SK-N-MC (cell line): ENCODE results near the gene CCL13.

Experiments
- EZH2 ChIP-seq: fragments of 200-600 bp; sonication (generic); IDR thresholded peaks from one replicate; pipeline ENCODE4 v1.6.1; 2017; ENCODE audit warnings: antibody characterized with exemption
- POLR2AphosphoS5 ChIP-seq: IDR thresholded peaks from 2 replicates; pipeline ENCODE4 v1.6.1; 2012; ENCODE audit warnings: mild to moderate bottlenecking, low read depth, low read length, borderline replicate concordance

GRCh38 chr17:34375426-34375997, 19.2 kb downstream of the CCL13 start:
- TF ChIP-seq EZH2 (no peak), POLR2AphosphoS5 (no peak)
